Non-pigmented ciliary epithelial cell (primary cell): ENCODE results near the gene DYRK1A.
"Not testable (repeated sequence)": the region's sequence is repeated elsewhere in the genome, so short reads cannot be mapped to it uniquely, and the experiment has no call there.

ENCODE experiments used
- DNase-seq: peaks from one replicate; pipeline ENCODE4 v3.0.0-alpha.2; 2010; ENCODE audit warnings: low read depth

DYRK1A gene

GRCh38 chr21:37484535-37485474, 118.2 kb downstream of the DYRK1A start:
- DNase-seq: no peak

- no peak for DNase-seq
Measured at GRCh38 chr21:37489553-37489952, 123.0 kb downstream of the DYRK1A start.

- DNase-seq: no peak
Measured at GRCh38 chr21:37490084-37490483, 123.5 kb downstream of the DYRK1A start.

- no peak for DNase-seq
Measured at GRCh38 chr21:37496972-37497371, 130.4 kb downstream of the DYRK1A start.

GRCh38 chr21:37498664-37499063, 132.1 kb downstream of the DYRK1A start:
- no peak for DNase-seq

GRCh38 chr21:37502947-37503346, 136.4 kb downstream of the DYRK1A start:
- DNase-seq: no peak

- DNase-seq: peak; percentile 68
Measured at GRCh38 chr21:37503848-37504467, 137.4 kb downstream of the DYRK1A start.

GRCh38 chr21:37505963-37506362, 139.4 kb downstream of the DYRK1A start:
- no peak for DNase-seq

- DNase-seq: no peak
Measured at GRCh38 chr21:37507716-37508115, 141.1 kb downstream of the DYRK1A start.

GRCh38 chr21:37508341-37508740, 141.8 kb downstream of the DYRK1A start:
- no peak for DNase-seq

GRCh38 chr21:37509802-37510393, 143.3 kb downstream of the DYRK1A start:
- DNase-seq: peak; percentile 35

- DNase-seq: no peak
Measured at GRCh38 chr21:37511848-37512247, 145.3 kb downstream of the DYRK1A start.

GRCh38 chr21:37513383-37513782, 146.8 kb downstream of the DYRK1A start:
- DNase-seq: no peak

- DNase-seq: no peak
Measured at GRCh38 chr21:37514038-37514667, 147.6 kb downstream of the DYRK1A start.

- DNase-seq: no peak
Measured at GRCh38 chr21:37516998-37517397, 150.4 kb downstream of the DYRK1A start.

- no peak for DNase-seq
Measured at GRCh38 chr21:37520801-37521200, 154.2 kb downstream of the DYRK1A start.

- no peak for DNase-seq
Measured at GRCh38 chr21:37521658-37522057, 155.1 kb downstream of the DYRK1A start.

- no peak for DNase-seq
Measured at GRCh38 chr21:37522641-37523295, 156.2 kb downstream of the DYRK1A start.

GRCh38 chr21:37524944-37525343, 158.4 kb downstream of the DYRK1A start:
- not testable (repeated sequence) for DNase-seq

GRCh38 chr21:37525810-37526209, 159.2 kb downstream of the DYRK1A start:
- peak; percentile 4 for DNase-seq

GRCh38 chr21:37527103-37527502, 160.5 kb downstream of the DYRK1A start:
- no peak for DNase-seq

- DNase-seq: no peak
Measured at GRCh38 chr21:37527716-37528115, 161.1 kb downstream of the DYRK1A start.
